ACHN (cell line): ENCODE measurements around the gene NTSR1.

Source experiments
- DNase-seq: peaks from one replicate; pipeline ENCODE4 v3.0.0-alpha.2; 2015
- in situ Hi-C: cut with HindIII; loops from 2 replicates; pipeline ENCODE4 v1.10.0; 2017; ENCODE audit warnings: low sequenced_read_pairs, low pct_ligation_motif_present, low pct_unique_long_range_greater_than_20kb

Gene NTSR1

GRCh38 chr20:62771396-62772102 is 62.9 kb downstream of the NTSR1 start:
- DNase-seq: no peak
- in situ Hi-C loops: no loop called here

- in situ Hi-C loops: no loop called here
- no peak for DNase-seq
Observed at GRCh38 chr20:62772103-62772611, 63.5 kb downstream of the NTSR1 start.

GRCh38 chr20:62772619-62772989 is 64.0 kb downstream of the NTSR1 start:
- DNase-seq: no peak
- in situ Hi-C loops: no loop called here

- DNase-seq: no peak
- in situ Hi-C loops: no loop called here
Observed at GRCh38 chr20:62772990-62773844, 64.6 kb downstream of the NTSR1 start.

GRCh38 chr20:62773845-62774714 is 65.4 kb downstream of the NTSR1 start:
- DNase-seq: no peak
- in situ Hi-C loops: no loop called here

GRCh38 chr20:62774762-62775161 is 66.1 kb downstream of the NTSR1 start:
- in situ Hi-C loops: no loop called here
- DNase-seq: no peak

GRCh38 chr20:62775206-62775605 is 66.6 kb downstream of the NTSR1 start:
- DNase-seq: no peak
- in situ Hi-C loops: no loop called here

- in situ Hi-C loops: no loop called here
- DNase-seq: no peak
Observed at GRCh38 chr20:62776035-62776691, 67.5 kb downstream of the NTSR1 start.

- DNase-seq: peak; percentile 11
- in situ Hi-C loops: no loop called here
Observed at GRCh38 chr20:62776692-62777527, 68.3 kb downstream of the NTSR1 start.

- in situ Hi-C loops: no loop called here
- DNase-seq: no peak
Observed at GRCh38 chr20:62777528-62777830, 68.8 kb downstream of the NTSR1 start.

GRCh38 chr20:62778058-62778457 is 69.4 kb downstream of the NTSR1 start:
- DNase-seq: no peak
- in situ Hi-C loops: no loop called here

- DNase-seq: no peak
Observed at GRCh38 chr20:62778601-62779416, 70.2 kb downstream of the NTSR1 start.

GRCh38 chr20:62779417-62779685 is 70.7 kb downstream of the NTSR1 start:
- in situ Hi-C loops: no loop called here
- DNase-seq: no peak

More at GRCh38 chr20:62778601-62779416, 70.2 kb downstream of the NTSR1 start:
- in situ Hi-C loops: no loop called here

- in situ Hi-C loops: no loop called here
- DNase-seq: no peak
Observed at GRCh38 chr20:62780204-62780603, 71.6 kb downstream of the NTSR1 start.

- in situ Hi-C loops: no loop called here
- no peak for DNase-seq
Observed at GRCh38 chr20:62780696-62781095, 72.1 kb downstream of the NTSR1 start.

GRCh38 chr20:62782149-62782892 is 73.7 kb downstream of the NTSR1 start:
- in situ Hi-C loops: no loop called here
- DNase-seq: no peak

GRCh38 chr20:62782893-62783278 is 74.2 kb downstream of the NTSR1 start:
- no peak for DNase-seq
- in situ Hi-C loops: no loop called here
